Activated T-cell treated with anti-CD3 and anti-CD28 coated beads, Interleukin-2, amount 50 U/mL, for 24 hours (primary cell): ENCODE results near the gene OSTC.

ENCODE experiments used
- DNase-seq: peaks from one replicate; pipeline ENCODE4 v3.0.0-alpha.2; 2020
- H3K27ac Mint-ChIP-seq: 2 replicates; pipeline ENCODE4 v1.8.0; 2020; ENCODE audit warnings: mild to moderate bottlenecking, mixed read lengths
- H3K27me3 Mint-ChIP-seq: 2 replicates; pipeline ENCODE4 v1.8.0; 2020; ENCODE audit warnings: mixed read lengths
- H3K36me3 Mint-ChIP-seq: 2 replicates; pipeline ENCODE4 v1.8.0; 2020; ENCODE audit warnings: low read depth, mixed read lengths
- H3K4me1 Mint-ChIP-seq: 2 replicates; pipeline ENCODE4 v1.8.0; 2020; ENCODE audit warnings: low read depth, mixed read lengths
- H3K4me3 Mint-ChIP-seq: 2 replicates; pipeline ENCODE4 v1.8.0; 2020; ENCODE audit warnings: mild to moderate bottlenecking, moderate library complexity, mixed read lengths
- H3K9me3 Mint-ChIP-seq: 2 replicates; pipeline ENCODE4 v1.8.0; 2020; ENCODE audit warnings: mixed read lengths

OSTC gene

DNA sequence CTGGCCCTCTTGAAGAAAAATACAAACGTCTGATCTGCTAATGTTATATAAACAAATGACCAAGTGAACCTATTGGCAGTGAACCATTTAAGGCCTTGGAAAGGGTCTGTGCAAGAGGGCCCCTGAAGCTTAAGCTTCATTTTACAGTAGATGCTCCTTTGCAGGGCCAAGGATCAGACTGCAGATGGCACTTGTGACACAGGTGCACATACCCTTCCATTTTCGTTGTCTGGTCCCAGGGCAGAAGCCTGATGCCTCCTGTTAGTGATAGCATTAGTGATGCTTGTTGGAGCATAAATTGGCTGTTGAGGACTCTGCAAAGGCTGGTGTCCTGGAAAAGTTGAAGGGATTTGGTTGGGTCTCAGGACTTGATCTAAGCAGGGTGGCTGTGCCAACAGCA, 65.9 kb downstream of the OSTC start:
- H3K4me1 Mint-ChIP-seq: no peaks in the 10 kb centered on the region
- no peak overlapping the region for H3K27ac Mint-ChIP-seq
- DNase-seq: no peak
- H3K9me3 Mint-ChIP-seq: no peaks in the 10 kb centered on the region
- H3K27me3 Mint-ChIP-seq: no peaks in the 10 kb centered on the region
- H3K36me3 Mint-ChIP-seq: no peaks in the 10 kb centered on the region
- H3K4me3 Mint-ChIP-seq: no peak overlapping the region

DNA sequence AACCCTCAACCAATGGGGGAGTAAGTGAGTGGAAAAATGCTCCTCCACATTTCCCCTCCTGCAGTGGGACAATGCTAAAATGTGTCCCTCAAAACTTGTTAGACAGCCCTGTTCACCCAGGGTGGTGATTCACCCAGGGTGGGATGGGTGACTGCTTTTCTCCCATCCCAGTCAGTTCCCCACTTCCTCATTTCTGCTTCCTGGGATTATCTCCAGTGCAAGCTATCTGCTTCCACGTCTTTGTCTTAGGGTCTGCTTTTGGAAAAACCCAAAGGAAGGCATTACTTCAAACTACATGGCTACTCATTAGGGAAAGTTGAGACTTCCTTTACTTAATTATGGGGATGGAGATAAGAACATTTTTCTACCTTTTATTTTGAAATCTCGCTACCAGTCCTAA, 67.0 kb downstream of the OSTC start:
- no peaks in the 10 kb centered on the region for H3K9me3 Mint-ChIP-seq
- H3K4me3 Mint-ChIP-seq: no peak overlapping the region
- H3K27me3 Mint-ChIP-seq: peaks cover 2% of the 10 kb centered on the region
- no peaks in the 10 kb centered on the region for H3K36me3 Mint-ChIP-seq
- no peak for DNase-seq
- H3K27ac Mint-ChIP-seq: no peak overlapping the region
- H3K4me1 Mint-ChIP-seq: no peaks in the 10 kb centered on the region
